ENCODE measurements around the gene FBXO8. TPM values are rescaled to one million over a fixed set of nuclear protein-coding genes. Genes with fewer than 3 reads are reported as not detected.

FBXO8 gene
- total and polyA plus RNA-seq, 8 donors, result 6.7 to 16.9 (median 10.4) TPM

- H3K36me3 ChIP-seq, result no peaks in the 10 kb centered on the region
- H3K27ac ChIP-seq, result no peak overlapping the region
- H3K4me1 ChIP-seq, result peaks cover 0 to 4% (median 4%) of the 10 kb centered on the region in 3 donors
- FAIRE-seq, result no peak
- no peaks in the 10 kb centered on the region for H3K9me3 ChIP-seq
- intact Hi-C loops (cut with DNase I), result no loop called here
- H3K27me3 ChIP-seq, result no peaks in the 10 kb centered on the region
- no peak for TF ChIP-seq CTCF (IDR thresholded peaks at IDR 0.05)
- no peak overlapping the region for H3K4me3 ChIP-seq
- ATAC-seq, result no peak
- DNase-seq, result no peak
- 84 to 87% methylated on average over 5 of the region's 5 CpGs for WGBS, 2 donors
These were observed 27.7 kb downstream of the FBXO8 start for GRCh38 chr4:174255786-174256185.

GRCh38 chr4:174255374-174255773 is 28.1 kb downstream of the FBXO8 start:
- DNase-seq (no peak), ATAC-seq (no peak), FAIRE-seq (peak; percentile 41)
- H3K9me3 ChIP-seq, result no peaks in the 10 kb centered on the region
- H3K36me3 ChIP-seq, result no peaks in the 10 kb centered on the region
- intact Hi-C loops (cut with DNase I), result no loop called here
- H3K27me3 ChIP-seq, result no peaks in the 10 kb centered on the region
- no peak for TF ChIP-seq CTCF (IDR thresholded peaks at IDR 0.05)
- no peak overlapping the region for H3K4me3 ChIP-seq
- H3K4me1 ChIP-seq, result peaks cover 0 to 4% (median under 1%) of the 10 kb centered on the region in 3 donors
- WGBS, 2 donors, result 93 to 100% methylated on average over 1 of the region's 1 CpG
- no peak overlapping the region for H3K27ac ChIP-seq

GRCh38 chr4:174254613-174255012 is 28.9 kb downstream of the FBXO8 start:
- no peak overlapping the region for H3K4me3 ChIP-seq
- intact Hi-C loops (cut with DNase I), result no loop called here
- no peak for ATAC-seq

GRCh38 chr4:174252412-174252811 is 31.1 kb downstream of the FBXO8 start:
- 71 to 95% methylated on average over 2 of the region's 2 CpGs for WGBS, 2 donors
- no peak for FAIRE-seq
- no peak for DNase-seq
- no peaks in the 10 kb centered on the region for H3K36me3 ChIP-seq
- H3K4me3 ChIP-seq, result no peak overlapping the region
- H3K4me1 ChIP-seq, result peaks cover 16 to 20% (median 19%) of the 10 kb centered on the region in 3 donors
- ATAC-seq, result no peak
- no peaks in the 10 kb centered on the region for H3K27me3 ChIP-seq
- no peak for TF ChIP-seq CTCF (IDR thresholded peaks at IDR 0.05)
- no peaks in the 10 kb centered on the region for H3K9me3 ChIP-seq
- intact Hi-C loops (cut with DNase I), result no loop called here
- no peak overlapping the region for H3K27ac ChIP-seq

More at GRCh38 chr4:174254613-174255012, 28.9 kb downstream of the FBXO8 start:
- Histone ChIP-seq H3K27ac (no peak overlapping the region), H3K4me1 (peaks cover 0 to under 1% (median 0%) of the 10 kb centered on the region in 3 donors), H3K9me3 (no peaks in the 10 kb centered on the region), H3K36me3 (no peaks in the 10 kb centered on the region), H3K27me3 (no peaks in the 10 kb centered on the region)
- no peak for TF ChIP-seq CTCF (IDR thresholded peaks at IDR 0.05)
- no peak for FAIRE-seq
- no peak for DNase-seq
- WGBS, 2 donors, result 81 to 92% methylated on average over 1 of the region's 1 CpG

- Histone ChIP-seq H3K36me3 (no peaks in the 10 kb centered on the region), H3K4me3 (no peak overlapping the region), H3K4me1 (peaks cover 18 to 21% (median 21%) of the 10 kb centered on the region in 3 donors), H3K27me3 (no peaks in the 10 kb centered on the region), H3K27ac (peak overlapping the region in 1 of 4 donors; percentile 42), H3K9me3 (no peaks in the 10 kb centered on the region)
- intact Hi-C loops (cut with DNase I), result no loop called here
- ATAC-seq (peak; percentile 89 to 98 (median 96)), DNase-seq (peak in 2 of 6 donors; percentile 15 to 17), FAIRE-seq (peak; percentile 72)
- 9 to 13% methylated on average over 1 of the region's 1 CpG for WGBS, 2 donors
- no peak for TF ChIP-seq CTCF (IDR thresholded peaks at IDR 0.05)
These were observed 35.1 kb downstream of the FBXO8 start for GRCh38 chr4:174248407-174248806.

Measured in pancreas (tissue), 10 donors.